Measurements from ENCODE around the gene HOXB9. TPM values are rescaled to one million over a fixed set of nuclear protein-coding genes. Genes with fewer than 3 reads are reported as not detected.

The HOXB9 gene
- total RNA-seq, 1 experiment from 2014 or later: 0.24 TPM

DNA sequence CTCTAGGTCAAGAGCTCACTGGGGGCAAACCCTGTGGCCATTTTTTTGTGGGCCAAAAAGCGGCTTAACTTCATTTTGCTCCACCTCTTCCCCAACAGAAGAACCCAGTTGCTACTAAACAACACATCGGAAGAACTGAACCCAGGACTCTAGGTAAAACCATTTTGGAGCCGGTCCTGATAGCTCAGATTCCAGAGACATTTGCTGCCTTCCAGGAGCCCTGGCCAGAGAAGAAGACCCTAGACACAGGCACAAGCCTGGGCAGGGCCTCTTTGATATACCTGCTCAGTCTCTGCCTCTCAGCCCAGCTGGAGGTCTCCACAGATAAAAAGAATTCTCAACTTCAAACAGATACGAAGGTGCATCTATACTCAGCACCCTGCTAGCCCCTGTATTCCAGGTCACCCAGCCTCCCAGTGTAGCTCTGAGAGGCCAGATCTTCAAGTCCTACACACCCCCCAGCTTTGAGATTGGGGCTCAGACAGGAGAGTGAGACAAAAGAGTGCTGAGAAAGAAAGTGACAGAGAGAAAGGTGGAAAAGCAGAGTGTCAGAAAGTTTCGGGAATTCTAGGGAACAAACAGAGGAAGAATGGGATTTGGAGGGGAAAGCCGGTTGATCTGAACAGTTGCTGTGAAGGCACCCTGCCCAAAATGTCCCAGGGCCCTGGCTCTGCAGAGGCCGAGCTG, 6.6 kb upstream of the HOXB9 start:
- ATAC-seq (no peak), DNase-seq (ENCODE audit: low spot score) (no peak)
- H3K4me1 Mint-ChIP-seq: peaks cover 16% of the 10 kb centered on the region
- no peak overlapping the region for H3K27ac Mint-ChIP-seq
- TF ChIP-seq, protein P1, sequence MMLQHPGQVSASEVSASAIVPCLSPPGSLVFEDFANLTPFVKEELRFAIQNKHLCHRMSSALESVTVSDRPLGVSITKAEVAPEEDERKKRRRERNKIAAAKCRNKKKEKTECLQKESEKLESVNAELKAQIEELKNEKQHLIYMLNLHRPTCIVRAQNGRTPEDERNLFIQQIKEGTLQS (CRISPR knock-in tag; conservative IDR thresholded peaks at IDR 0.05): no peak
- TF ChIP-seq ETV6 (CRISPR knock-in tag; IDR thresholded peaks at IDR 0.05): no peak
- TF ChIP-seq, protein P2, sequence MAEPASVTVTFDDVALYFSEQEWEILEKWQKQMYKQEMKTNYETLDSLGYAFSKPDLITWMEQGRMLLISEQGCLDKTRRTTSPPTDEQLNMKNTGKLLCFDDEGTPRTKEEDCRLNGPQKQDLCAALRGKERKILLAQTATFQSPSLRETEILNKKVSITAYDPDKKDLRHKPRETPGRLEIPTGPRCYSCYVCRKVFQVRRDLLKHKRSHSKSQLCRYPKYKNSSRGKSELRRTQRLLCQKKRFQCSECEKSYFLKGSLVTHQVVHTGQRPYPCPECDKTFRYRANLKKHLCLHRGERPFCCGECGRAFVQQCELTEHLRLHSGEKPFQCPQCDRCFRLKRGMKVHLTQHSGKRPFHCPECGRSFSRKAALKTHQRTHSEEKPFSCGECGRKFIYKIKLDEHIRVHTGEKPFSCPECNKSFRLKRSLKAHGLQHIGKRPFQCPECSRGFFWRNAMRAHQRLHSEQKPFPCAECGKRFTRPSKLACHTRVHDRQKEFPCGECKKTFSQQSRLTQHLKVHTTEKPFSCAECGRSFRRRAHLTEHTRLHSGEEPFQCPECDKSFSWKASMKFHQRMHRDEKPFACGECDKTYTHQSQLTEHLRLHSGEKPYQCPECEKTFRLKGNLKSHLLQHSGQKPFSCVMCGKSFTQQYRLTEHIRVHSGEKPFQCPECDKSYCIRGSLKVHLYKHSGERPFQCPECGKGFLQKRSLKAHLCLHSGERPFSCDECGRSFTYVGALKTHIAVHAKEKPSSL (CRISPR knock-in tag; conservative IDR thresholded peaks at IDR 0.05): no peak
- TF ChIP-seq ZNF121 (CRISPR knock-in tag; IDR thresholded peaks at IDR 0.05): no peak
- TF ChIP-seq ZNF671 (CRISPR knock-in tag; IDR thresholded peaks at IDR 0.05): no peak
- no peak for TF ChIP-seq NR1H2 (CRISPR knock-in tag; IDR thresholded peaks at IDR 0.05)
- TF ChIP-seq ZNF396 (CRISPR knock-in tag; IDR thresholded peaks at IDR 0.05; ENCODE audit: borderline replicate concordance): no peak
- TF ChIP-seq GTF2I (CRISPR knock-in tag; conservative IDR thresholded peaks at IDR 0.05): no peak
- TF ChIP-seq, protein P3, sequence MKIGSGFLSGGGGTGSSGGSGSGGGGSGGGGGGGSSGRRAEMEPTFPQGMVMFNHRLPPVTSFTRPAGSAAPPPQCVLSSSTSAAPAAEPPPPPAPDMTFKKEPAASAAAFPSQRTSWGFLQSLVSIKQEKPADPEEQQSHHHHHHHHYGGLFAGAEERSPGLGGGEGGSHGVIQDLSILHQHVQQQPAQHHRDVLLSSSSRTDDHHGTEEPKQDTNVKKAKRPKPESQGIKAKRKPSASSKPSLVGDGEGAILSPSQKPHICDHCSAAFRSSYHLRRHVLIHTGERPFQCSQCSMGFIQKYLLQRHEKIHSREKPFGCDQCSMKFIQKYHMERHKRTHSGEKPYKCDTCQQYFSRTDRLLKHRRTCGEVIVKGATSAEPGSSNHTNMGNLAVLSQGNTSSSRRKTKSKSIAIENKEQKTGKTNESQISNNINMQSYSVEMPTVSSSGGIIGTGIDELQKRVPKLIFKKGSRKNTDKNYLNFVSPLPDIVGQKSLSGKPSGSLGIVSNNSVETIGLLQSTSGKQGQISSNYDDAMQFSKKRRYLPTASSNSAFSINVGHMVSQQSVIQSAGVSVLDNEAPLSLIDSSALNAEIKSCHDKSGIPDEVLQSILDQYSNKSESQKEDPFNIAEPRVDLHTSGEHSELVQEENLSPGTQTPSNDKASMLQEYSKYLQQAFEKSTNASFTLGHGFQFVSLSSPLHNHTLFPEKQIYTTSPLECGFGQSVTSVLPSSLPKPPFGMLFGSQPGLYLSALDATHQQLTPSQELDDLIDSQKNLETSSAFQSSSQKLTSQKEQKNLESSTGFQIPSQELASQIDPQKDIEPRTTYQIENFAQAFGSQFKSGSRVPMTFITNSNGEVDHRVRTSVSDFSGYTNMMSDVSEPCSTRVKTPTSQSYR (CRISPR knock-in tag; IDR thresholded peaks at IDR 0.05): no peak
- TF ChIP-seq ATF1 (CRISPR knock-in tag; IDR thresholded peaks at IDR 0.05): no peak
- TF ChIP-seq ZNF423 (CRISPR knock-in tag; IDR thresholded peaks at IDR 0.05): no peak
- peak overlapping the region; percentile 22; the same call in 1 of the 2 replicates for H3K4me3 Mint-ChIP-seq
- no peaks in the 10 kb centered on the region; the same call in 1 of the 2 replicates for H3K36me3 Mint-ChIP-seq
- no peaks in the 10 kb centered on the region for H3K9me3 Mint-ChIP-seq
- H3K27me3 Mint-ChIP-seq (ENCODE audit: low read depth): peaks cover 100% of the 10 kb centered on the region; the same call in 1 of the 2 replicates
- ChIA-PET POLR2A (no interaction called here), CTCF (interaction anchor here (0.9 to 2.2 kb wide), 6 partner anchors 10 to 252 kb away, joined by 3 to 9 read pairs (median 4); no protein-coding TSS in a partner anchor)

DNA sequence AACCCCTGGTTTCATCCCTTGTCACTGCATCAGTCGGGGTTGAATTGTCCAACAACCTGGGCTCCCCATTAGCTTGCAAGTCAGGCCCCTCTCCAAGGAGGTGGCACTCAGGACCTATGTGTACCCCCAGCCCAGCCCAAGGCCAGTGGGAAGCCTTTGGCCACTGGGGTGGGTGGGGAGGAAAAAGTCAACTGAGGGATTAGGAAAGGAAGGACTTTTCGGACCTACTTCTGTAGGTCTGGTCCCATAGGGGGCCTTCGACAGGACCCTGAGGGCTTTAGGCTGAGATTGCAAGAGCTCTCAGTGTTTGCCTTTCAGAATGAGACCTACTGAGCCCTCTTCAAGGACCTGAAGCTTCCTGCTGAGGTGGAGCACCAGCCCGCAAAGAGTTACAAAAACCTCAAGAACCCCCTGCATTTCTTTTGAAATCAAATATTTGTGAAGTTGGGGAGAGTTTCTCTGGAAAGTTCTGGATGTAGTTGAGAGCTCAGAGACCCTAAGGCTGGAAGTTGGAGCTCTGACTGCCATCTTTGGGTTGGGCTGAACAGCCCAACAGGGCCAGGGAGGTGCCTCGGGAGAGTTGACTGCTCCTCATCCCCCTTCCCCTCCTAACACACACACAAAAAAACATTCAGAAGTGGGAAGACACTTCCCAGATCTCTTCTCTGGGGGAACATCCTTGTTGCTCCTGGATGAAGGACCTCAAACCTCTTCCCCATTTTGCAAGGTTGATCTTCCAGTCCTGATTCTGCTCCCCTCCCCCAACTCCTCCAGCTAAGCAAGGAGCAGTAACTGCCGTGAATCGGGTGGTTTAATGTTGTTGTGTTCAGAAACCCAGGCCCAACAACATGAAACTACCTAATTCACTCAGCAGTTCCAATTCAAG, 5.8 kb upstream of the HOXB9 start:
- H3K4me3 Mint-ChIP-seq: no peak overlapping the region

More for the DNA sequence above, 5.8 kb upstream of the HOXB9 start:
- peaks cover 18% of the 10 kb centered on the region for H3K4me1 Mint-ChIP-seq
- CTCF ChIA-PET: interaction anchor here (0.7 to 2.2 kb wide), 7 partner anchors 9 to 253 kb away, joined by 3 to 9 read pairs (median 4); no protein-coding TSS in a partner anchor
- ATAC-seq (no peak), DNase-seq (ENCODE audit: low spot score) (no peak)
- H3K27me3 Mint-ChIP-seq (ENCODE audit: low read depth): peaks cover 100% of the 10 kb centered on the region; the same call in 1 of the 2 replicates
- H3K9me3 Mint-ChIP-seq: no peaks in the 10 kb centered on the region
- no peak overlapping the region for H3K27ac Mint-ChIP-seq
- TF ChIP-seq, protein P4, sequence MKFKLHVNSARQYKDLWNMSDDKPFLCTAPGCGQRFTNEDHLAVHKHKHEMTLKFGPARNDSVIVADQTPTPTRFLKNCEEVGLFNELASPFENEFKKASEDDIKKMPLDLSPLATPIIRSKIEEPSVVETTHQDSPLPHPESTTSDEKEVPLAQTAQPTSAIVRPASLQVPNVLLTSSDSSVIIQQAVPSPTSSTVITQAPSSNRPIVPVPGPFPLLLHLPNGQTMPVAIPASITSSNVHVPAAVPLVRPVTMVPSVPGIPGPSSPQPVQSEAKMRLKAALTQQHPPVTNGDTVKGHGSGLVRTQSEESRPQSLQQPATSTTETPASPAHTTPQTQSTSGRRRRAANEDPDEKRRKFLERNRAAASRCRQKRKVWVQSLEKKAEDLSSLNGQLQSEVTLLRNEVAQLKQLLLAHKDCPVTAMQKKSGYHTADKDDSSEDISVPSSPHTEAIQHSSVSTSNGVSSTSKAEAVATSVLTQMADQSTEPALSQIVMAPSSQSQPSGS (CRISPR knock-in tag; IDR thresholded peaks at IDR 0.05; ENCODE audit: borderline replicate concordance, low read depth): no peak
- TF ChIP-seq JUN (CRISPR knock-in tag; IDR thresholded peaks at IDR 0.05): no peak
- TF ChIP-seq ZNF219 (CRISPR knock-in tag; IDR thresholded peaks at IDR 0.05; ENCODE audit: borderline replicate concordance): no peak
- no peak for TF ChIP-seq GRHL2 (CRISPR knock-in tag; IDR thresholded peaks at IDR 0.05; ENCODE audit: insufficient replicate concordance, severe bottlenecking)
- TF ChIP-seq, protein P5, sequence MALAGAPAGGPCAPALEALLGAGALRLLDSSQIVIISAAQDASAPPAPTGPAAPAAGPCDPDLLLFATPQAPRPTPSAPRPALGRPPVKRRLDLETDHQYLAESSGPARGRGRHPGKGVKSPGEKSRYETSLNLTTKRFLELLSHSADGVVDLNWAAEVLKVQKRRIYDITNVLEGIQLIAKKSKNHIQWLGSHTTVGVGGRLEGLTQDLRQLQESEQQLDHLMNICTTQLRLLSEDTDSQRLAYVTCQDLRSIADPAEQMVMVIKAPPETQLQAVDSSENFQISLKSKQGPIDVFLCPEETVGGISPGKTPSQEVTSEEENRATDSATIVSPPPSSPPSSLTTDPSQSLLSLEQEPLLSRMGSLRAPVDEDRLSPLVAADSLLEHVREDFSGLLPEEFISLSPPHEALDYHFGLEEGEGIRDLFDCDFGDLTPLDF (CRISPR knock-in tag; IDR thresholded peaks at IDR 0.05): no peak
- no peak for TF ChIP-seq ZNF396 (CRISPR knock-in tag; IDR thresholded peaks at IDR 0.05; ENCODE audit: borderline replicate concordance)
- no peak for TF ChIP-seq TP53 (CRISPR knock-in tag; IDR thresholded peaks at IDR 0.05)
- TF ChIP-seq, protein P6, sequence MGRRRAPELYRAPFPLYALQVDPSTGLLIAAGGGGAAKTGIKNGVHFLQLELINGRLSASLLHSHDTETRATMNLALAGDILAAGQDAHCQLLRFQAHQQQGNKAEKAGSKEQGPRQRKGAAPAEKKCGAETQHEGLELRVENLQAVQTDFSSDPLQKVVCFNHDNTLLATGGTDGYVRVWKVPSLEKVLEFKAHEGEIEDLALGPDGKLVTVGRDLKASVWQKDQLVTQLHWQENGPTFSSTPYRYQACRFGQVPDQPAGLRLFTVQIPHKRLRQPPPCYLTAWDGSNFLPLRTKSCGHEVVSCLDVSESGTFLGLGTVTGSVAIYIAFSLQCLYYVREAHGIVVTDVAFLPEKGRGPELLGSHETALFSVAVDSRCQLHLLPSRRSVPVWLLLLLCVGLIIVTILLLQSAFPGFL (CRISPR knock-in tag; IDR thresholded peaks at IDR 0.05; ENCODE audit: borderline replicate concordance): no peak
- no peak for TF ChIP-seq GABPB1 (CRISPR knock-in tag; IDR thresholded peaks at IDR 0.05)
- POLR2A ChIA-PET: no interaction called here
- H3K36me3 Mint-ChIP-seq: no peaks in the 10 kb centered on the region; the same call in 1 of the 2 replicates

All from WTC11 (cell line).